ENCODE measurements around the gene PITHD1.
A peak's percentile ranks its signal among the peaks of the same experiment; 100 is the strongest.

Gene PITHD1

DNA sequence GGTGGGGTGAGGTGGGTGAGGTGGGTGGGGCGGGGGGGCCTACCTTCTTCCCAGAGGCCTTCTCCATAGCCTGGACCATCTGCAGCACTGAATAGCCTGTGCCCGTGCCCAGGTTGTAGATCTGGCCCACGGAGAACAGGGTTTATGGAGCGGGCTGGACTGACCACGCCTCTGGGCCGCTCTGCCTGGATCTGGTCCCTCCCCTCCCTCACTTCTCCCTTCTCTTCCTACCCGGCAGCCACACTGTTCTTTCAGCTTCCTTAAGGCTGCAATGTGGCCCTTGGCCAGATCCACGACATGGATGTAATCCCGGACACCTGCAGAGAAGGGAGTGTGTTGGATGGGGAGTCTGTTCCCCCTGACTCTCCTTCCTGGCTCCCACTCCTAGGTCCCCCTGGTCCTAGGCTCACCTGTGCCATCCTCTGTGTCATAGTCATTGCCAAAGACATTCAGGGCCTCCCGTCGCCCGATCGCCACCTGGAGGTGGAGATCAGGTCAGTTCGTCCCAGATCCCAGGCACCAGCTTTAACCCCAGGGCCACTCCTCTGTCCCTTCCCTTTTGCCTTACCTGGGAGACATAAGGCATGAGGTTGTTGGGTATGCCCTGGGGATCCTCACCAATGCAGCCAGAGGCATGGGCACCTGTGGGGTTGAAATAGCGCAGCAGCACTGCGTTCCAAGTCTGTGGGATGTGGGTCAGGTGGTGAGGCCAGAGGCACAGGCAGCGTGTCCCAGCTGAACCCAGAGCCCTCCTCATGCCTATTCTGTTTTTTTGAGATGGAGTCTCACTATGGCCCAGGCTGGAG, 18.5 kb downstream of the PITHD1 start:
- H3K27ac ChIP-seq, result peak overlapping the region; percentile 89
- TF ChIP-seq, protein P1, sequence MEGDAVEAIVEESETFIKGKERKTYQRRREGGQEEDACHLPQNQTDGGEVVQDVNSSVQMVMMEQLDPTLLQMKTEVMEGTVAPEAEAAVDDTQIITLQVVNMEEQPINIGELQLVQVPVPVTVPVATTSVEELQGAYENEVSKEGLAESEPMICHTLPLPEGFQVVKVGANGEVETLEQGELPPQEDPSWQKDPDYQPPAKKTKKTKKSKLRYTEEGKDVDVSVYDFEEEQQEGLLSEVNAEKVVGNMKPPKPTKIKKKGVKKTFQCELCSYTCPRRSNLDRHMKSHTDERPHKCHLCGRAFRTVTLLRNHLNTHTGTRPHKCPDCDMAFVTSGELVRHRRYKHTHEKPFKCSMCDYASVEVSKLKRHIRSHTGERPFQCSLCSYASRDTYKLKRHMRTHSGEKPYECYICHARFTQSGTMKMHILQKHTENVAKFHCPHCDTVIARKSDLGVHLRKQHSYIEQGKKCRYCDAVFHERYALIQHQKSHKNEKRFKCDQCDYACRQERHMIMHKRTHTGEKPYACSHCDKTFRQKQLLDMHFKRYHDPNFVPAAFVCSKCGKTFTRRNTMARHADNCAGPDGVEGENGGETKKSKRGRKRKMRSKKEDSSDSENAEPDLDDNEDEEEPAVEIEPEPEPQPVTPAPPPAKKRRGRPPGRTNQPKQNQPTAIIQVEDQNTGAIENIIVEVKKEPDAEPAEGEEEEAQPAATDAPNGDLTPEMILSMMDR (IDR thresholded peaks at IDR 0.05), result peak; percentile 58
- no peak for TF ChIP-seq ZFX (IDR thresholded peaks at IDR 0.05; ENCODE audit: borderline replicate concordance)

DNA sequence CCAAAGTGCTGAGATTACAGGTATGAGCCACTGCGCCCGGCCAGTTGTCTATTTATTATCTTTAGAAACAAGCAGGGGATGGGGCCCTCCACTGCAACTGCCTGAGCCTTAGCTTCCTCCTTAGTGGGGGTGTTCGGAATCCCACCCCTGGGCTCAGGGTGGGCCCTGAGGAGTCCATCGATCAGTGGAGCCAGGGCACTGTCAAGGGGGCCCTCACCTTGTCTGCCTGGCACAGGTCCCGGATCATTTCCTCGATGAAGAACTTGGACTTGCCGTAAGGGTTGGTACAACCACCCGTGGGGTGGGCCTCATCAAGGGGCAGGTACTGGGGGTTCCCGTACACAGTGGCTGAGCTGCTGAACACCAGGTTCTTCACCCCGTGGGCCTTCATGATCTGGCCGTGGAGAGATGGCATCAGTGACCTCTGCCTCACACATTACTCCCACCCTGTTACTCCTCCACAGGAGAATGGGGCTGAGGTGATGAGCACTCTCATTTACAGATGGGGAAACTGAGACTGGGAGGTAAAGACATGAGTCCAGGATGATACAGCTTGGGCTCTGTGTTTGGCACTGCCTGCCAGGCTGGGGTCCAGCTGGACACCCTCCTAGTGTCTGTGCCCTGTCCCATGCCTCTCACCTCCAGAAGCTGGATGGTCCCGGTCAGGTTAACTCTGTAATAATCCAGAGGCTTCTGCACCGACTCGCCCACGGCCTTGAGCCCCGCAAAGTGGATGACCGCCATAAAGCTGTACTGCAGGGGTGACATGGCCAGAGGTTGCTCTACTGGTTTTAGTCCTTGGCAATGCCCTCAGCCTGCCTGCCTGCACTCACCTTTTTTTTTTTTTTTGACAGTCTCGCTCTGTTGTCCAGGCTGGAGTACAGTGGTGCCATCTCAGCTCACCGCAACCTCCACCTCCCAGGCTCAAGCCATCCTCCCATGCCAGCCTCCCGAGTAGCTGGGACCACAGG, 19.5 kb downstream of the PITHD1 start:
- TF ChIP-seq ZFX (IDR thresholded peaks at IDR 0.05; ENCODE audit: borderline replicate concordance), result no peak
- H3K27ac ChIP-seq, result peak overlapping the region; percentile 89

DNA sequence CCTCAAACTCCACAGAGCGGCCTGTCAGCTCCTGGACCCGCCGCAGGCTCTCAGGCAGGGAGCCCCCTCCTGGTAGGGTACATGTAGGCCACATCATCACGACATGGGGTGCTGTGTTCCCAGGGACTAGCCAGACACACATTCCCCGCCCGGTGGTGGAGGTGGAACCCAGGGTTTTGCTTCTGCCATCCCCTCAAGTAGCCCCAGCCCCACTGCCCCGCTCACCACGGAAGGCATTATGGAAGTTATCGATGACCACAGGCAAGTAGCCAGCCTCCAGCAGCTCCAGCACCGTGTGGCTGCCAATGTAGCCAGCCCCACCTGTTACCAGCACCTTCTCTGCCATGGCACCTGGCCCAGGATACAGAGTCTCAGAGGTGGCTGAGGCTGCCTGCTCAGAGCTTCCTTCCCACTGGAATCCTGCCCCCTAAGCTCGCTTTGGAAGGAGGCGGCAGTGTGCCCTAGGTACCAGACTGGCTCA, 20.5 kb downstream of the PITHD1 start:
- peak overlapping the region; percentile 89 for H3K27ac ChIP-seq
- TF ChIP-seq, protein P1 (IDR thresholded peaks at IDR 0.05), result no peak
- no peak for TF ChIP-seq ZFX (IDR thresholded peaks at IDR 0.05; ENCODE audit: borderline replicate concordance)

DNA sequence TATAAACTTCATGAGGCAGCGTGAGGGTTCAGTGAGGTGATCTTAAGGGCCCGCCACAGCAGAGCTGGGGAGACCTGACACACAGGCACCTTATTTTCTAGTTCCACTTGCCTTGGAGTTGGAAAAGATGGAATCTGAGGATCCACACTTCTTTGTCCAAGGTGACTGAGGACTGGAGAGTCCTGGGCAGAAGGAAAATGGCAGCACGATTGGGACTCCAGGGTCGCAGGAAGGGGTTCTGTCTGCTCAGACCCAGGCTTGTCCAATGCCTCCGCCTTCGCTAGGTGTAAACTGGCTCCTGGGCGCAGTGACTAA, 21.0 kb downstream of the PITHD1 start:
- TF ChIP-seq, protein P1 (IDR thresholded peaks at IDR 0.05), result no peak
- TF ChIP-seq ZFX (IDR thresholded peaks at IDR 0.05; ENCODE audit: borderline replicate concordance), result no peak
- H3K27ac ChIP-seq, result peak overlapping the region; percentile 89

DNA sequence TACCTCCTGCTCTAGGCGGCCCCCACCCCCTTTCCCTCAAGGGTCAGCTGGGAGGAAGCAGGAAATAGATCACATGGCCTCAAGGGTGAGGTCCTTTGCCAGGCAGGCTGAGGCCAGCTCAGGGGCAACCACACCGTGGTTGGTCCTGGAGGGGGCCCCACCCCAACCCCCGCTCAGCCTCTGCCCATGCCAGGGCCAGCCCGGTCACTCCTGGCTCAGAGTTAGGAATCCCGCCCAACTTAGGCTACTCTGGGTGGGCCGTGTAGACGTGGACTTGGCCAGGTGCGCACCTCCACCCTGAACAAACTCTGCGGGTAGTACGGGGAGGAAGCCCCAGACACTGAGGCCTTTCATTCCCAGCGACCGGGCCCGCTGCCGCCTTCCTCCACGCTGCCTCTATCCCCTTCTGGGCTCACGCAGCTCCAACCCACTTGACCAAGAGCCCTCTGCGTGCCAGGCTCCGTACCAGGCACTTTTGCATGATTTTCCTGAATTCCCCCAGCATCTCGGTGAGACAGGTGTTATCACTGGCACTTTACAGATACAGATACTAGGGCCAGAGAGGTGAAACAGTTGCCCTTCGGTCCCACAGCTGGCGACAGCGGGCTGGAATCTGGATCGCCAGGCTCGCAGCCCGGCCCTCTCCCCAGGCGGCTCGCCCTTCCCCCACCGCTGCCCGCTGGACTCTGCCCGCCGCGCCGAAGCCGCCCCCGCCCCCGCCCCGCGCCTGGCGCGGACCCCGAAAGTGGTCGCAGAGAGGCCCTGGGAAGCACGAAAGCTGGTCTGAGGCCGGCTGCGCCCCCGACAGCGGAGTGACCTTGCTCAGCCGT, 21.6 kb downstream of the PITHD1 start:
- no peak for TF ChIP-seq ZFX (IDR thresholded peaks at IDR 0.05; ENCODE audit: borderline replicate concordance)
- TF ChIP-seq, protein P1 (IDR thresholded peaks at IDR 0.05), result no peak
- peak overlapping the region; percentile 89 for H3K27ac ChIP-seq

DNA sequence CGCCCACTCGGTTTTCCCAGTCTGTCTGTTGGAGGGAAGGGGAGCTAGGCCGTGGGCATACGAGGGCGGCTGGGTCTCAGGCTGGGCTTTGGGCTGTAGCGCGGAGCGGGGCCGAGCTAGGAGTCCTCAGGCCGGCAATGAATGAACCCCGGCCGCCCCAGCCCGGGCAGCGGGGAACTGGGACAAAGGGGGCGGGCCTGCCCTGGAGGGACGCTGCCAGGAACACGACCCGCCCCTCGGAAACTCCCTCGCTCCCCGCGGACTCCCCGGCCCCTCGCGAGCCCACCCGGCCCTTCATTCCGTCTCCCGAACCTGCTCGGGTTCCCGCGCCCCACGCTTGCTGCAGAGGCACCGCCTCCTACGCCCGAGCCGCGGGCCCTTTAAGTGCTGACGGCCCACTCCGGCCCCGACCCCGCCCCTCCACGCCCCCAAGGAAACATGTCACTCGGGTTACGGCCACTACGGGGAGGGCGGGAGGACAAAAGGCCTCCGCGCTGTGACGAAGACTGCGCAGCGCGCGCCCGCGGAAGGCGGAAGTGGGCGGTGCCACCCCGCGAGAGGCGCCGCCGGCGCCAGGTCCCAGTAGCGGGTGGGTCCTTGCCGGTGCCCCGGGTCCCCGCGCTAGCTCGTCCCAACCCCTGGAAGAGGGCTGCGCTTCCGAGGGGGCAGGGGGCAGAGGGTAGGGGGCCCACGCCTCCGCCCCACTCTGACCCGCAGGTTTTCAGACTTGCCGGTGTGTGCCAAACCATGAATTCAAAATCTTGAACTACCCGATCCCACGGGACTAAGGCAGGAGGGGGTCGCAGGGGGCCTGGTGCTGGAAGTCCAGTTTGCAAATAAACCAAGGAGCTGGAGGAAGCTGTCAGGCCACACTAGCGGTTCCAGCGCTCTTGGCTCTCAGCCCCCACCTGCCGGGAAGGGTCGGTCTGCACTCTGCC, 22.5 kb downstream of the PITHD1 start, which contains the start of gene GALE:
Gene GALE (minus strand): TSS at position 355 of the 938 bp plus-strand sequence. CDS start 1,747 bp downstream, outside the sequence.
- peak within 1 kb of the TSS; percentile 89 for H3K27ac ChIP-seq
- TF ChIP-seq, protein P1 (IDR thresholded peaks at IDR 0.05), result no peak
- TF ChIP-seq ZFX (IDR thresholded peaks at IDR 0.05; ENCODE audit: borderline replicate concordance), result no peak

Measured in 22Rv1 (cell line).